ENCODE data around the gene PLEKHA4. TPM values are rescaled to one million over a fixed set of nuclear protein-coding genes. Genes with fewer than 3 reads are reported as not detected.
A peak's percentile ranks its signal among the peaks of the same experiment; 100 is the strongest.

Gene PLEKHA4
- total and polyA plus RNA-seq, 2 of the 13 experiments (the other 11 are each of a cell fraction or from before 2014, with no cell fraction given): 4.8 to 6.0 TPM

DNA sequence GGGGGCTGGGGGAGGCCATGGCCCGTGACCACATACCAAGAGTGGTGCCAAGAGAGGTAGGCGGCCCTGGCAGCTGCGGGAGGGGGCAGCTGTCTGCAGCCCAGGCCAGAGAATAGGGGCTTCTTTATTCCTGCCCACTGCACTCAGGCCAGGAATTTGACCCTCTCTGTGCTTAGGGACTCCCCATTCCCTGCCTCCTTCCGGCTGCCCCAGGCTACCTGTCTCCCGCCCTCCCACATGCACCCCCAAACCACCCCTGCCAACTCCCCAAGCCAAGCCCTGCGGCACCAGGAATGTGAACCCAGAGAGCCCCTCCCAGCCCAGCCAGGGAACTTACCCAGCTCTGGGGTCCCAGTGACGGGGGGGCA is 687 bp downstream of the PLEKHA4 start (continued):
- no peak for TF ChIP-seq SYNCRIP (IDR thresholded peaks at IDR 0.05; ENCODE audit: insufficient read depth, low read depth, low read length)
- TF ChIP-seq ZMAT3 (CRISPR knock-in tag; conservative IDR thresholded peaks at IDR 0.05): no peak
- TF ChIP-seq, protein P1, sequence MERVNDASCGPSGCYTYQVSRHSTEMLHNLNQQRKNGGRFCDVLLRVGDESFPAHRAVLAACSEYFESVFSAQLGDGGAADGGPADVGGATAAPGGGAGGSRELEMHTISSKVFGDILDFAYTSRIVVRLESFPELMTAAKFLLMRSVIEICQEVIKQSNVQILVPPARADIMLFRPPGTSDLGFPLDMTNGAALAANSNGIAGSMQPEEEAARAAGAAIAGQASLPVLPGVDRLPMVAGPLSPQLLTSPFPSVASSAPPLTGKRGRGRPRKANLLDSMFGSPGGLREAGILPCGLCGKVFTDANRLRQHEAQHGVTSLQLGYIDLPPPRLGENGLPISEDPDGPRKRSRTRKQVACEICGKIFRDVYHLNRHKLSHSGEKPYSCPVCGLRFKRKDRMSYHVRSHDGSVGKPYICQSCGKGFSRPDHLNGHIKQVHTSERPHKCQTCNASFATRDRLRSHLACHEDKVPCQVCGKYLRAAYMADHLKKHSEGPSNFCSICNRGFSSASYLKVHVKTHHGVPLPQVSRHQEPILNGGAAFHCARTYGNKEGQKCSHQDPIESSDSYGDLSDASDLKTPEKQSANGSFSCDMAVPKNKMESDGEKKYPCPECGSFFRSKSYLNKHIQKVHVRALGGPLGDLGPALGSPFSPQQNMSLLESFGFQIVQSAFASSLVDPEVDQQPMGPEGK (CRISPR knock-in tag; IDR thresholded peaks at IDR 0.05): 0 out of 2 replicates have a peak, but pooled peaks have one; percentile 16
- TF ChIP-seq, protein P2, sequence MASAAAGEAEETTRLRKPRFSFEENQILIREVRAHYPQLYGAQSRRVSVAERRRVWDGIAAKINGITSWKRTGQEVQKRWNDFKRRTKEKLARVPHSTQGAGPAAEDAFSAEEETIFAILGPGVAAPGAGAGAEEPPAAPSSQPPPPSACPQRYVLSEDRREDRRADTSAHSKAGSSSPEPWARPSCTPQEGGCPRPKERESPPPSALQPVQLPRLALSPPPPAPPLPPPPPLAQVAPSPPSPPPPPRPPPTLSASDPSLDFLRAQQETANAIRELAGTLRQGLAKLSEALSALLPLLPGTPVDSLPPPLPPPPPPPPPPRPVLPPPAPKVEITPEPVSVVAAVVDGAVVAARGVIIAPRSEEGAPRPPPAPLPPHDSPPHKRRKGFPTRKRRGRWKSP (CRISPR knock-in tag; IDR thresholded peaks at IDR 0.05): no peak
- TF ChIP-seq, protein P3, sequence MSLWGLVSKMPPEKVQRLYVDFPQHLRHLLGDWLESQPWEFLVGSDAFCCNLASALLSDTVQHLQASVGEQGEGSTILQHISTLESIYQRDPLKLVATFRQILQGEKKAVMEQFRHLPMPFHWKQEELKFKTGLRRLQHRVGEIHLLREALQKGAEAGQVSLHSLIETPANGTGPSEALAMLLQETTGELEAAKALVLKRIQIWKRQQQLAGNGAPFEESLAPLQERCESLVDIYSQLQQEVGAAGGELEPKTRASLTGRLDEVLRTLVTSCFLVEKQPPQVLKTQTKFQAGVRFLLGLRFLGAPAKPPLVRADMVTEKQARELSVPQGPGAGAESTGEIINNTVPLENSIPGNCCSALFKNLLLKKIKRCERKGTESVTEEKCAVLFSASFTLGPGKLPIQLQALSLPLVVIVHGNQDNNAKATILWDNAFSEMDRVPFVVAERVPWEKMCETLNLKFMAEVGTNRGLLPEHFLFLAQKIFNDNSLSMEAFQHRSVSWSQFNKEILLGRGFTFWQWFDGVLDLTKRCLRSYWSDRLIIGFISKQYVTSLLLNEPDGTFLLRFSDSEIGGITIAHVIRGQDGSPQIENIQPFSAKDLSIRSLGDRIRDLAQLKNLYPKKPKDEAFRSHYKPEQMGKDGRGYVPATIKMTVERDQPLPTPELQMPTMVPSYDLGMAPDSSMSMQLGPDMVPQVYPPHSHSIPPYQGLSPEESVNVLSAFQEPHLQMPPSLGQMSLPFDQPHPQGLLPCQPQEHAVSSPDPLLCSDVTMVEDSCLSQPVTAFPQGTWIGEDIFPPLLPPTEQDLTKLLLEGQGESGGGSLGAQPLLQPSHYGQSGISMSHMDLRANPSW (CRISPR knock-in tag; IDR thresholded peaks at IDR 0.05; ENCODE audit: borderline replicate concordance): no peak
- TF ChIP-seq ZNF260 (CRISPR knock-in tag; IDR thresholded peaks at IDR 0.05; ENCODE audit: borderline replicate concordance, low read depth): no peak
- no peak for TF ChIP-seq ZNF678 (CRISPR knock-in tag; IDR thresholded peaks at IDR 0.05)
- no peak for TF ChIP-seq ZKSCAN8 (CRISPR knock-in tag; IDR thresholded peaks at IDR 0.05; ENCODE audit: borderline replicate concordance)
- no peak for TF ChIP-seq ZNF776 (CRISPR knock-in tag; IDR thresholded peaks at IDR 0.05)
- TF ChIP-seq RORA (CRISPR knock-in tag; IDR thresholded peaks at IDR 0.05): no peak
- TF ChIP-seq KDM5B (CRISPR knock-in tag; IDR thresholded peaks at IDR 0.05; ENCODE audit: borderline replicate concordance): 0 out of 2 replicates have a peak, but pooled peaks have one; percentile 16
- TF ChIP-seq ZNF850 (CRISPR knock-in tag; conservative IDR thresholded peaks at IDR 0.05): no peak
- no peak for TF ChIP-seq ZNF724P (CRISPR knock-in tag; IDR thresholded peaks at IDR 0.05; ENCODE audit: borderline replicate concordance)
- TF ChIP-seq ZSCAN12 (CRISPR knock-in tag; IDR thresholded peaks at IDR 0.05): no peak
- TF ChIP-seq CEBPG (CRISPR knock-in tag; IDR thresholded peaks at IDR 0.05): no peak
- no peak for TF ChIP-seq ZNF335 (CRISPR knock-in tag; IDR thresholded peaks at IDR 0.05)
- TF ChIP-seq FIP1L1 (IDR thresholded peaks at IDR 0.05; ENCODE audit: borderline replicate concordance, insufficient read depth, low read depth, low read length): no peak
- peak; percentile 43; the same call in 1 of the 2 replicates for TF ChIP-seq HNRNPL (IDR thresholded peaks at IDR 0.05; ENCODE audit: low read depth, low read length)
- TF ChIP-seq ZNF564 (CRISPR knock-in tag; IDR thresholded peaks at IDR 0.05): no peak
- TF ChIP-seq, protein P4, sequence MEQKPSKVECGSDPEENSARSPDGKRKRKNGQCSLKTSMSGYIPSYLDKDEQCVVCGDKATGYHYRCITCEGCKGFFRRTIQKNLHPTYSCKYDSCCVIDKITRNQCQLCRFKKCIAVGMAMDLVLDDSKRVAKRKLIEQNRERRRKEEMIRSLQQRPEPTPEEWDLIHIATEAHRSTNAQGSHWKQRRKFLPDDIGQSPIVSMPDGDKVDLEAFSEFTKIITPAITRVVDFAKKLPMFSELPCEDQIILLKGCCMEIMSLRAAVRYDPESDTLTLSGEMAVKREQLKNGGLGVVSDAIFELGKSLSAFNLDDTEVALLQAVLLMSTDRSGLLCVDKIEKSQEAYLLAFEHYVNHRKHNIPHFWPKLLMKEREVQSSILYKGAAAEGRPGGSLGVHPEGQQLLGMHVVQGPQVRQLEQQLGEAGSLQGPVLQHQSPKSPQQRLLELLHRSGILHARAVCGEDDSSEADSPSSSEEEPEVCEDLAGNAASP (CRISPR knock-in tag; IDR thresholded peaks at IDR 0.05; ENCODE audit: borderline replicate concordance): no peak
- TF ChIP-seq PRPF4 (IDR thresholded peaks at IDR 0.05; ENCODE audit: low read depth, low read length, poor library complexity, severe bottlenecking): no peak
- 0 out of 2 replicates have a peak, but pooled peaks have one; percentile 3 for TF ChIP-seq AHR (CRISPR knock-in tag; IDR thresholded peaks at IDR 0.05)
